Stimulated activated CD4-positive, alpha-beta T cell treated with anti-CD3 and anti-CD28 coated beads, Interleukin-2, amount 100 ng/mL, for 48 hours (primary cell): ENCODE data around the gene PIK3R1.
A peak's percentile ranks its signal among the peaks of the same experiment; 100 is the strongest.

Experiments
- DNase-seq, 2 donors: peaks; one replicate each; pipeline ENCODE4 v3.0.0-alpha.2; 2020

The PIK3R1 gene

GRCh38 chr5:68252673-68253623 lies 37.4 kb downstream of the PIK3R1 start:
- peak; percentile 27 to 38 for DNase-seq

GRCh38 chr5:68253624-68254585 lies 38.3 kb downstream of the PIK3R1 start:
- DNase-seq, result no peak

GRCh38 chr5:68254810-68255209 lies 39.3 kb downstream of the PIK3R1 start:
- DNase-seq, result no peak

GRCh38 chr5:68255305-68256120 lies 40.0 kb downstream of the PIK3R1 start:
- DNase-seq, result no peak

- DNase-seq, result no peak
These were observed 41.7 kb downstream of the PIK3R1 start for GRCh38 chr5:68257210-68257609.

- no peak for DNase-seq
These were observed 43.0 kb downstream of the PIK3R1 start for GRCh38 chr5:68258531-68258930.

GRCh38 chr5:68259700-68260099 lies 44.1 kb downstream of the PIK3R1 start:
- DNase-seq, result no peak

GRCh38 chr5:68260467-68260866 lies 44.9 kb downstream of the PIK3R1 start:
- DNase-seq, result no peak

- no peak for DNase-seq
These were observed 45.6 kb downstream of the PIK3R1 start for GRCh38 chr5:68261169-68261568.

GRCh38 chr5:68261569-68262065 lies 46.1 kb downstream of the PIK3R1 start:
- no peak for DNase-seq

GRCh38 chr5:68264024-68264956 lies 48.7 kb downstream of the PIK3R1 start:
- DNase-seq, result no peak

- DNase-seq, result no peak
These were observed 49.8 kb downstream of the PIK3R1 start for GRCh38 chr5:68265347-68265746.

- DNase-seq, result no peak
These were observed 50.4 kb downstream of the PIK3R1 start for GRCh38 chr5:68265822-68266395.

- DNase-seq, result no peak
These were observed 50.9 kb downstream of the PIK3R1 start for GRCh38 chr5:68266457-68266856.

GRCh38 chr5:68267066-68267465 lies 51.5 kb downstream of the PIK3R1 start:
- DNase-seq, result no peak

GRCh38 chr5:68268101-68268851 lies 52.7 kb downstream of the PIK3R1 start:
- DNase-seq, result no peak

- no peak for DNase-seq
These were observed 53.2 kb downstream of the PIK3R1 start for GRCh38 chr5:68268852-68269130.

- DNase-seq, result no peak
These were observed 54.3 kb downstream of the PIK3R1 start for GRCh38 chr5:68269820-68270219.

- no peak for DNase-seq
These were observed 54.9 kb downstream of the PIK3R1 start for GRCh38 chr5:68270399-68270975.

- DNase-seq, result no peak
These were observed 55.6 kb downstream of the PIK3R1 start for GRCh38 chr5:68271124-68271523.
